RCC 7860 (cell line): ENCODE data around the gene APLN.

Experiments
- DNase-seq: peaks from one replicate; pipeline ENCODE4 v3.0.0-alpha.2; 2015; ENCODE audit warnings: low spot score
- FAIRE-seq: peaks from 2 replicates; lab custom pipeline; 2012; peaks lifted over from hg19 to GRCh38; lab: Jason Lieb, UNC

APLN gene

GRCh38 chrX:129642641-129643040 is 12.1 kb downstream of the APLN start:
- FAIRE-seq (no peak), DNase-seq (no peak)

- FAIRE-seq: no peak
Measured at GRCh38 chrX:129641941-129642340, 12.8 kb downstream of the APLN start.

GRCh38 chrX:129641469-129641868 is 13.3 kb downstream of the APLN start:
- FAIRE-seq (no peak), DNase-seq (no peak)

More at GRCh38 chrX:129641941-129642340, 12.8 kb downstream of the APLN start:
- DNase-seq: peak; percentile 16

GRCh38 chrX:129640737-129641136 is 14.0 kb downstream of the APLN start:
- FAIRE-seq (no peak), DNase-seq (no peak)

- FAIRE-seq: no peak
Measured at GRCh38 chrX:129638917-129639316, 15.8 kb downstream of the APLN start.

GRCh38 chrX:129637217-129638109 is 17.3 kb downstream of the APLN start:
- peak; percentile 18 for DNase-seq
- FAIRE-seq: no peak

More at GRCh38 chrX:129638917-129639316, 15.8 kb downstream of the APLN start:
- no peak for DNase-seq

GRCh38 chrX:129636175-129636681 is 18.5 kb downstream of the APLN start:
- FAIRE-seq: no peak
- no peak for DNase-seq

GRCh38 chrX:129634541-129634940 is 20.2 kb downstream of the APLN start:
- no peak for DNase-seq
- FAIRE-seq: no peak

GRCh38 chrX:129632443-129632842 is 22.3 kb downstream of the APLN start:
- DNase-seq: no peak
- no peak for FAIRE-seq

- FAIRE-seq: no peak
- DNase-seq: no peak
Measured at GRCh38 chrX:129631849-129632248, 22.9 kb downstream of the APLN start.

- DNase-seq: no peak
- no peak for FAIRE-seq
Measured at GRCh38 chrX:129629837-129630236, 24.9 kb downstream of the APLN start.

GRCh38 chrX:129626026-129626425 is 28.7 kb downstream of the APLN start:
- no peak for DNase-seq
- no peak for FAIRE-seq

- no peak for FAIRE-seq
- DNase-seq: no peak
Measured at GRCh38 chrX:129622757-129623301, 31.9 kb downstream of the APLN start.

- DNase-seq (no peak), FAIRE-seq (no peak)
Measured at GRCh38 chrX:129618997-129619396, 35.8 kb downstream of the APLN start.

- FAIRE-seq: no peak
- no peak for DNase-seq
Measured at GRCh38 chrX:129617420-129617819, 37.3 kb downstream of the APLN start.

GRCh38 chrX:129614481-129615255 is 40.1 kb downstream of the APLN start:
- FAIRE-seq (no peak), DNase-seq (no peak)

- FAIRE-seq: no peak
- no peak for DNase-seq
Measured at GRCh38 chrX:129613596-129613995, 41.2 kb downstream of the APLN start.

- FAIRE-seq (no peak), DNase-seq (no peak)
Measured at GRCh38 chrX:129612396-129612795, 42.4 kb downstream of the APLN start.

- FAIRE-seq (no peak), DNase-seq (no peak)
Measured at GRCh38 chrX:129609395-129609794, 45.4 kb downstream of the APLN start.

GRCh38 chrX:129608496-129608895 is 46.3 kb downstream of the APLN start:
- no peak for DNase-seq
- no peak for FAIRE-seq

- DNase-seq (peak; percentile 4), FAIRE-seq (peak; percentile 49)
Measured at GRCh38 chrX:129606918-129607317, 47.8 kb downstream of the APLN start.
